T-helper 1 cell treated with Interleukin-12 subunit alpha and Interleukin-12 subunit beta and Interleukin-4 antibody, amounts not matched to agents 30 μg/mL and 1 μg/mL, for 36 hours (primary cell): Measurements from ENCODE around the gene NUBPL.
"Not testable (repeated sequence)": the region's sequence is repeated elsewhere in the genome, so short reads cannot be mapped to it uniquely, and the experiment has no call there.

Experiments
- H3K27ac Mint-ChIP-seq: one replicate; pipeline ENCODE4 v1.8.0; 2021; ENCODE audit warnings: mild to moderate bottlenecking, mixed read lengths
- H3K27me3 Mint-ChIP-seq: one replicate; pipeline ENCODE4 v1.8.0; 2021; ENCODE audit warnings: low read depth, mixed read lengths
- H3K36me3 Mint-ChIP-seq: one replicate; pipeline ENCODE4 v1.8.0; 2021; ENCODE audit warnings: low read depth, mixed read lengths
- H3K4me1 Mint-ChIP-seq: one replicate; pipeline ENCODE4 v1.8.0; 2021; ENCODE audit warnings: low read depth, mixed read lengths
- H3K4me3 Mint-ChIP-seq: one replicate; pipeline ENCODE4 v1.8.0; 2021; ENCODE audit warnings: mild to moderate bottlenecking, moderate library complexity, mixed read lengths
- H3K9me3 Mint-ChIP-seq: one replicate; pipeline ENCODE4 v1.8.0; 2021; ENCODE audit warnings: mixed read lengths

Gene NUBPL

DNA sequence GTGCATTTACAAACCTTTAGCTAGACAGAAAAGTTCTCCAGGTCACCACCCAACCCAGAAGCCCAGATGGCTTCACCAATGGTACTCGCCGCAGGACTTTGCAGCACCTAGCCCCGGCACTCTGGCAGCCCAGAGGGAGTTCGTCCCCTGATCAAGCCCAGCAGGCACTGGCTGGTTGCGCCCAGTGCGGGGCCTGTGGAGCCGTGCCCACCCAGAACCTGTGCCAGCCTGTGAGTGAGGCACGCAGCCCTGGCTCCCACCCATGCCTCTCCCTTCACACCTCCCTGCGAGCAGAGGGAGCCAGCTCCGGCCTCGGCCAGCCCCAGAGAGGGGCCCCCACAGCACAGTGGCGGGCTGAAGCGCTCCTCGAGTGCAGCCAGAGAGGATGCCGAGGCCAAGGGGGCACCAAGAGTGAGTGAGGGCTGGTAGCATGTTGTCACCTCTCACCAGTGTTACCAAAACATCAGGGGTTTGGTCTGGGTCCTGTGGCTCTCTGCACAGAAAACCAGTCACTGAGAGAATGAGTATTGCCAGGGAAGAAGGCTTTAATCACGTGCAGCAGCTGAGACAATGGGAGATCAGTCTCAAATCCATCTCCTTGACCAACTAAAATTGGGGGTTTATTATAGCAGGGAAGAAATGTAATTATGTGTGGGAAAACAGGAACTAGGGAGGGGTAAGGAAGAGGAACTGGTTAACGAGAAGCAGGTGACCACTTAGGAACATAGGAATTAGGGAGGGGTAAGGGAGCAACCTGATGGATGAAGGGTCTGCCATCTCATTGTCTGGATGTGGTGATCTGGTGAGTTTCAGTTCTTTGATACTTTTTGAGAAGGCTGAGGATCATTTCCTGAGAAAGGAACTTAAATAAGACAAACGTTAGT lies 151.3 kb downstream of the NUBPL start:
- Mint-ChIP-seq H3K9me3 (peaks cover 24% of the 10 kb centered on the region), H3K27me3 (no peaks in the 10 kb centered on the region), H3K4me1 (no peaks in the 10 kb centered on the region), H3K36me3 (peaks cover 1% of the 10 kb centered on the region), H3K4me3 (no peak overlapping the region), H3K27ac (no peak overlapping the region)

DNA sequence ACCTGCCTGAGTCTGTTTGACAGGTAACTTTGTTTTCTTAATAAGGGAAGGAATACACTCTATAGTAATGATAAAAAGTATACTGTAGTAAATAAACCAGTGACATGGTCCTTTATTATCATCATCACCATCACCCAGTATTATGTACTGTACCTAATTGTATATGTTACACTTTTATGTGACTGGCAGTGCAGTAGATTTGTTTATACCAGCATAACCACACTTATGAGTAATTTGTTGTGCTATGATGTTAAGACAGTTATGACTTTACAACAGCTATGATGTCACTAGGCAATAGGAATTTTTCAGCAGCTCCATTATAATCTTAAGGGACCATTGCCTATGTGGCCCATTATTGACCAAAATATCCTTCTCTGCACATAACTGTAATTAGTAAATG lies 155.0 kb downstream of the NUBPL start:
- H3K4me3 Mint-ChIP-seq = no peak overlapping the region
- no peaks in the 10 kb centered on the region for H3K27me3 Mint-ChIP-seq
- H3K9me3 Mint-ChIP-seq = peaks cover 4% of the 10 kb centered on the region
- no peaks in the 10 kb centered on the region for H3K36me3 Mint-ChIP-seq
- H3K4me1 Mint-ChIP-seq = no peaks in the 10 kb centered on the region
- no peak overlapping the region for H3K27ac Mint-ChIP-seq

- no peak overlapping the region for H3K4me3 Mint-ChIP-seq
- no peak overlapping the region for H3K27ac Mint-ChIP-seq
- no peaks in the 10 kb centered on the region for H3K27me3 Mint-ChIP-seq
- no peaks in the 10 kb centered on the region for H3K4me1 Mint-ChIP-seq
- no peaks in the 10 kb centered on the region for H3K36me3 Mint-ChIP-seq
- peaks cover 6% of the 10 kb centered on the region for H3K9me3 Mint-ChIP-seq
Observed at GRCh38 chr14:31717294-31718085, 156.3 kb downstream of the NUBPL start.

GRCh38 chr14:31718585-31718984 lies 157.4 kb downstream of the NUBPL start:
- H3K4me3 Mint-ChIP-seq = no peak overlapping the region
- H3K4me1 Mint-ChIP-seq = no peaks in the 10 kb centered on the region
- H3K27me3 Mint-ChIP-seq = no peaks in the 10 kb centered on the region
- H3K36me3 Mint-ChIP-seq = no peaks in the 10 kb centered on the region
- H3K27ac Mint-ChIP-seq = no peak overlapping the region
- peaks cover 10% of the 10 kb centered on the region for H3K9me3 Mint-ChIP-seq

DNA sequence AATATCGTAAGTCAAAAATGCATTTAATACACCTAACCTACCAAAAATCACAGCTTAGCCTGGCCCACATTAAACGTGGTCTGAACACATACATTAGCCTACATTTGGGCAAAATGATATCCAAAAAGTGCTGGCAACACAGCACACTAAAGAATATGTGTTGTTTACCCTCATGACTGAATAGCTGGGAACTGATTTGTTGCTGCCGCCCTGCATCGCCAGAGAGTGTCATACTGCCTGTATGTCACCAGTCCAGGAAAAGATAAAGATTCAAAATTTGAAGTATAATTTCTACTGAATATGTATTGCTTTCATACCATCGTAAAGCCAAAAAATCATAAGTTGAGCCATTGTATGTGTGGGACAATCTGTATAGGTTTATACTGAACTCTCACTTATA lies 157.8 kb downstream of the NUBPL start:
- Mint-ChIP-seq H3K27me3 (no peaks in the 10 kb centered on the region), H3K9me3 (peaks cover 10% of the 10 kb centered on the region), H3K4me3 (no peak overlapping the region), H3K4me1 (no peaks in the 10 kb centered on the region), H3K36me3 (no peaks in the 10 kb centered on the region), H3K27ac (no peak overlapping the region)

DNA sequence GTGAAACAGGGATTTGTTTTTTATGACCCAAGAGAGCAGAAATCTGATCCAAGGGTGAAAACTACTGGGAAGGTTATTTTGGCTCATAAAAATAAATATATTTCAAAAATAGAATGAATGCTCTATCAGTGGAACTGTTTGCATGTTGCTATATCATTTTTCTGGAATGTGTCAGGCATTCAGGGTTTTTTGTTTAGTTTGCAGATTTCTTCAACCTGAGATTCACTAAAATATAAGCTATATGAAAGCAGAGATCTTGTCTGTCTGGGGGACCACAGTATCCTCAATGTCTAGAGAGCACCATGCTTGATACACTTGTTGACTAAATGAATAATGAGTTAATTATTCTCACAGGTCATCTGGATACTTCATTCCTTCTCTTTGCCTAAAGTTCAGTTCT lies 165.1 kb downstream of the NUBPL start:
- H3K36me3 Mint-ChIP-seq = no peaks in the 10 kb centered on the region
- H3K4me1 Mint-ChIP-seq = no peaks in the 10 kb centered on the region
- H3K27me3 Mint-ChIP-seq = no peaks in the 10 kb centered on the region
- H3K27ac Mint-ChIP-seq = no peak overlapping the region
- peaks cover 12% of the 10 kb centered on the region for H3K9me3 Mint-ChIP-seq
- H3K4me3 Mint-ChIP-seq = no peak overlapping the region

- Mint-ChIP-seq H3K27me3 (no peaks in the 10 kb centered on the region), H3K36me3 (no peaks in the 10 kb centered on the region), H3K9me3 (peaks cover 7% of the 10 kb centered on the region), H3K4me1 (no peaks in the 10 kb centered on the region), H3K4me3 (no peak overlapping the region), H3K27ac (no peak overlapping the region)
Observed at GRCh38 chr14:31727797-31728196, 166.6 kb downstream of the NUBPL start.

DNA sequence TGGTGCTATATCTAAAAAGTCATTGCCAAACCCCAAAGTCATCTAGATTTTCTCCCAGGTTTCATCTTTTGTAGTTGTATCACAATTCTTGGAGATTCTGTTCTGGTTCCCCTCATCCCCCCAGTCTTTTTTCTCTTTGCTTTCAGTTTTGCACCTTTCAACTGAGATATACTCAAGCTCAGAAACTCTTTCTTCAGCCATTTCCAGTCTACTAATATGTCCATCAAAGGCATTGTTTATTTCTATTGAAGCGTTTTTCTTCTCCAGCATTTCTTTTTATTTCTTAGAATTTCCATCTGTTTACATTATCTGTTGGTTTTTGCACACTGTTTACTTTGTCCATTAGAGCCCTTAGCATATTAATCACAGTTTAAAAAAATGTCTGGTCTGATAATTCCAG lies 179.5 kb downstream of the NUBPL start:
- no peaks in the 10 kb centered on the region for H3K27me3 Mint-ChIP-seq
- no peaks in the 10 kb centered on the region for H3K4me1 Mint-ChIP-seq
- no peak overlapping the region for H3K4me3 Mint-ChIP-seq
- H3K36me3 Mint-ChIP-seq = no peaks in the 10 kb centered on the region
- peaks cover 23% of the 10 kb centered on the region for H3K9me3 Mint-ChIP-seq
- no peak overlapping the region for H3K27ac Mint-ChIP-seq

GRCh38 chr14:31745741-31746140 lies 184.5 kb downstream of the NUBPL start:
- Mint-ChIP-seq H3K27ac (no peak overlapping the region), H3K36me3 (peaks cover 2% of the 10 kb centered on the region), H3K4me3 (no peak overlapping the region), H3K9me3 (peaks cover 54% of the 10 kb centered on the region), H3K4me1 (no peaks in the 10 kb centered on the region), H3K27me3 (no peaks in the 10 kb centered on the region)

DNA sequence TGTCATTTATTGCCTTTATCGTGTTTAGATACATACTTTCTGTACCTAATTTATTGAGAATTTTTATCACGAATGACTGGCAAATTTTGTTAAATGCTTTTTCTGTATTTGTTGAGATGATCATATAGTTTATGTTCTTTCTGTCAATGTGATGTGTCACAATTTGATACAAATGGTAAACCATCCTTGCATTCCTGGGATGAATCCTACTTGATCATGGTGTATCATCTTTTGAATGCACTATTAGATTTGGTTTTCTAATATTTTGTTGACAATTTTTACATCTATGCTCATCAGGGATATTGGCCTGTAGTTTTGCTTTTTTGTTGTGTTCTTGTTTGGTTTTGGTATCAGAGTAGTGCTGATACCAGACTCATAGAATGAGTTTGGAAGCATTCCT lies 185.1 kb downstream of the NUBPL start:
- no peaks in the 10 kb centered on the region for H3K27me3 Mint-ChIP-seq
- H3K27ac Mint-ChIP-seq = no peak overlapping the region
- peaks cover 58% of the 10 kb centered on the region for H3K9me3 Mint-ChIP-seq
- no peaks in the 10 kb centered on the region for H3K4me1 Mint-ChIP-seq
- no peak overlapping the region for H3K4me3 Mint-ChIP-seq
- peaks cover 2% of the 10 kb centered on the region for H3K36me3 Mint-ChIP-seq

- no peaks in the 10 kb centered on the region for H3K4me1 Mint-ChIP-seq
- peaks cover 45% of the 10 kb centered on the region for H3K9me3 Mint-ChIP-seq
- H3K27ac Mint-ChIP-seq = no peak overlapping the region
- H3K4me3 Mint-ChIP-seq = no peak overlapping the region
- no peaks in the 10 kb centered on the region for H3K27me3 Mint-ChIP-seq
- H3K36me3 Mint-ChIP-seq = peaks cover 2% of the 10 kb centered on the region
Observed at GRCh38 chr14:31749275-31749674, 188.1 kb downstream of the NUBPL start.

- not testable (repeated sequence) for H3K36me3 Mint-ChIP-seq, H3K4me1 Mint-ChIP-seq, H3K27me3 Mint-ChIP-seq
Observed at GRCh38 chr14:31751047-31751446, 189.8 kb downstream of the NUBPL start.

GRCh38 chr14:31752867-31753661 lies 191.9 kb downstream of the NUBPL start:
- no peaks in the 10 kb centered on the region for H3K4me1 Mint-ChIP-seq
- no peak overlapping the region for H3K27ac Mint-ChIP-seq
- no peak overlapping the region for H3K4me3 Mint-ChIP-seq
- peaks cover 24% of the 10 kb centered on the region for H3K9me3 Mint-ChIP-seq
- H3K36me3 Mint-ChIP-seq = no peaks in the 10 kb centered on the region
- no peaks in the 10 kb centered on the region for H3K27me3 Mint-ChIP-seq

More at GRCh38 chr14:31751047-31751446, 189.8 kb downstream of the NUBPL start:
- peaks cover 39% of the 10 kb centered on the region for H3K9me3 Mint-ChIP-seq
- H3K27ac Mint-ChIP-seq, H3K4me3 Mint-ChIP-seq: not testable (repeated sequence)

- no peaks in the 10 kb centered on the region for H3K9me3 Mint-ChIP-seq
- H3K36me3 Mint-ChIP-seq = no peaks in the 10 kb centered on the region
- H3K4me1 Mint-ChIP-seq = no peaks in the 10 kb centered on the region
- H3K4me3 Mint-ChIP-seq = no peak overlapping the region
- H3K27ac Mint-ChIP-seq = no peak overlapping the region
- H3K27me3 Mint-ChIP-seq = no peaks in the 10 kb centered on the region
Observed at GRCh38 chr14:31758941-31759340, 197.7 kb downstream of the NUBPL start.
